Liver (tissue), 3 donors: ENCODE results near the gene B4GALT5.

Experiments used
- CTCF ChIP-seq: fragments of 150-350 bp; IDR thresholded peaks from 2 replicates; pipeline ENCODE4 v1.5.1; 2017; ENCODE audit warnings: improper control_type of control experiment, low read depth, low read length; ENCODE audit not compliant: missing input control
- FOXA1 ChIP-seq: IDR thresholded peaks from 2 replicates; pipeline ENCODE4 v1.6.1; 2016; ENCODE audit warnings: antibody characterized with exemption
- JUND ChIP-seq, 2 donors: IDR thresholded peaks; 2 replicates each; pipeline ENCODE4 v1.6.1; 2016; ENCODE audit warnings: antibody characterized with exemption in 2 of 2
- SP1 ChIP-seq: IDR thresholded peaks from 2 replicates; pipeline ENCODE4 v1.6.1; 2018; ENCODE audit warnings: antibody characterized with exemption, mild to moderate bottlenecking
- YY1 ChIP-seq: IDR thresholded peaks from 2 replicates; pipeline ENCODE4 v1.6.1; 2016; ENCODE audit warnings: antibody characterized with exemption, mild to moderate bottlenecking
- TF ChIP-seq, protein P1 (sequence below): IDR thresholded peaks from 2 replicates; pipeline ENCODE4 v1.6.1; 2016; ENCODE audit warnings: antibody characterized with exemption, mild to moderate bottlenecking
- donor health status: healthy.
- donor health status: healthy.

GRCh38 chr20:49694450-49695071, 19.1 kb downstream of the B4GALT5 start:
- TF ChIP-seq CTCF: no peak
- TF ChIP-seq JUND (IDR thresholded peaks at IDR 0.05): no peak
- no peak for TF ChIP-seq YY1
- TF ChIP-seq SP1: no peak
- TF ChIP-seq, protein P1, sequence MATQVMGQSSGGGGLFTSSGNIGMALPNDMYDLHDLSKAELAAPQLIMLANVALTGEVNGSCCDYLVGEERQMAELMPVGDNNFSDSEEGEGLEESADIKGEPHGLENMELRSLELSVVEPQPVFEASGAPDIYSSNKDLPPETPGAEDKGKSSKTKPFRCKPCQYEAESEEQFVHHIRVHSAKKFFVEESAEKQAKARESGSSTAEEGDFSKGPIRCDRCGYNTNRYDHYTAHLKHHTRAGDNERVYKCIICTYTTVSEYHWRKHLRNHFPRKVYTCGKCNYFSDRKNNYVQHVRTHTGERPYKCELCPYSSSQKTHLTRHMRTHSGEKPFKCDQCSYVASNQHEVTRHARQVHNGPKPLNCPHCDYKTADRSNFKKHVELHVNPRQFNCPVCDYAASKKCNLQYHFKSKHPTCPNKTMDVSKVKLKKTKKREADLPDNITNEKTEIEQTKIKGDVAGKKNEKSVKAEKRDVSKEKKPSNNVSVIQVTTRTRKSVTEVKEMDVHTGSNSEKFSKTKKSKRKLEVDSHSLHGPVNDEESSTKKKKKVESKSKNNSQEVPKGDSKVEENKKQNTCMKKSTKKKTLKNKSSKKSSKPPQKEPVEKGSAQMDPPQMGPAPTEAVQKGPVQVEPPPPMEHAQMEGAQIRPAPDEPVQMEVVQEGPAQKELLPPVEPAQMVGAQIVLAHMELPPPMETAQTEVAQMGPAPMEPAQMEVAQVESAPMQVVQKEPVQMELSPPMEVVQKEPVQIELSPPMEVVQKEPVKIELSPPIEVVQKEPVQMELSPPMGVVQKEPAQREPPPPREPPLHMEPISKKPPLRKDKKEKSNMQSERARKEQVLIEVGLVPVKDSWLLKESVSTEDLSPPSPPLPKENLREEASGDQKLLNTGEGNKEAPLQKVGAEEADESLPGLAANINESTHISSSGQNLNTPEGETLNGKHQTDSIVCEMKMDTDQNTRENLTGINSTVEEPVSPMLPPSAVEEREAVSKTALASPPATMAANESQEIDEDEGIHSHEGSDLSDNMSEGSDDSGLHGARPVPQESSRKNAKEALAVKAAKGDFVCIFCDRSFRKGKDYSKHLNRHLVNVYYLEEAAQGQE: no peak
- TF ChIP-seq FOXA1: no peak
